Amniotic stem cell (primary cell): ENCODE results near the gene CHST9.
"Not testable (repeated sequence)": the region's sequence is repeated elsewhere in the genome, so short reads cannot be mapped to it uniquely, and the experiment has no call there.

ENCODE experiments used
- DNase-seq: peaks from one replicate; lab custom pipeline; 2025; lab: John Stamatoyannopoulos, UW

Gene CHST9

DNA sequence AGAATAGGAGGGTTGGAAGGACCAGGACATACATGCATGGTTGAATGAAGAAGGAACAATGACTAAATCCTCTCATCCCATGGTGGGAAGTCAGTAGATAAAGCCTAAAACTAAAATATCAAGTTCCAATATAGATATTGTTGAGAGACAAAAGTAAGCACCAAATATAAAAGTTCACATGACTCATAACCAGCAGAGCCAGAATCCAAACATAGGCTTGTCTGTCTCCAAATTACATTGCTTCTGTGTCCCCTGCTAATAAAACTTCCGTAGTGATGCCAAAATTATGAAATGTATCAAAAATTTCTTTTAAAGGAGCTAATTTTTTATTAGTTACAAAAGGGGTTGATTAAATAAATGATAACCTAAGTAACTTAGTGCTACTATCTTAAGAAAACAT lies 19.7 kb downstream of the CHST9 start:
- DNase-seq: no peak

GRCh38 chr18:27164905-27165304 lies 20.2 kb downstream of the CHST9 start:
- no peak for DNase-seq

DNA sequence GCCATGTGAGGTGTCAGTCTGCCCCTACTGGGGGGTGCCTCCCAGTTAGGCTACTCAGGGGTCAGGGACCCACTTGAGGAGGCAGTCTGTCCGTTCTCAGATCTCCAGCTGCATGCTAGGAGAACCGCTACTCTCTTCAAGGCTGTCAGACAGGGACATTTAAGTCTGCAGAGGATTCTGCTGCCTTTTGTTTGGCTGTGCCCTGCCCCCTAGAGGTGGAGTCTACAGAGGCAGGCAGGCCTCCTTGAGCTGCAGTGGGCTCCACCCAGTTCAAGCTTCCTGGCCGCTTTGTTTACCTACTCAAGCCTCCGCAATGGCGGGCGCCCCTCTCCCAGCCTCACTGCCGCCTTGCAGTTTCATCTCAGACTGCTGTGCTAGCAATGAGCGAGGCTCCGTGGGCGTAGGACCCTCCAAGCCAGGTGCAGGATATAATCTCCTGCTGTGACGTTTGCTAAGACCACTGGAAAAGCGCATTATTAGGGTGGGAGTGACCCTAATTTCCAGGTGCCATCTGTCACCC lies 21.9 kb downstream of the CHST9 start:
- DNase-seq: not testable (repeated sequence)

GRCh38 chr18:27149240-27149639 lies 35.9 kb downstream of the CHST9 start:
- not testable (repeated sequence) for DNase-seq

DNA sequence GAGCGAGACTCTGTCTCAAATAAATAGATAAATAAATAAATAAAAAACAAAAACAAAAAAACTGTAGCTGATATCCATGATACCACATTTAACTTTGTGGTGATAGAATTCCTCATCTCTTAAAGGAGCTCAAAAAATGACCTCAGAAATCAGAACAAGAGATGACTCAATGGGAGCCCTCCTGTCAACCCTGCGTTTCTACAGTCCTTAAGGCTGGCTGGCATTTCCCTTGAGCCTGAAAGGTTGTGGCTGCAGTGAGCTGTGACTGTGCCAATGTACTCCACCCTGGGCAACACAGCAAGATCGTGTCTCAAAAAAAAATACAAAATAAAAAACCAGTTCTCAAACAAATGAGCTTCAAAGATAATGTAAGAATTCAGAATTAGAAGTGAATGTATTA lies 40.4 kb downstream of the CHST9 start:
- no peak for DNase-seq

DNA sequence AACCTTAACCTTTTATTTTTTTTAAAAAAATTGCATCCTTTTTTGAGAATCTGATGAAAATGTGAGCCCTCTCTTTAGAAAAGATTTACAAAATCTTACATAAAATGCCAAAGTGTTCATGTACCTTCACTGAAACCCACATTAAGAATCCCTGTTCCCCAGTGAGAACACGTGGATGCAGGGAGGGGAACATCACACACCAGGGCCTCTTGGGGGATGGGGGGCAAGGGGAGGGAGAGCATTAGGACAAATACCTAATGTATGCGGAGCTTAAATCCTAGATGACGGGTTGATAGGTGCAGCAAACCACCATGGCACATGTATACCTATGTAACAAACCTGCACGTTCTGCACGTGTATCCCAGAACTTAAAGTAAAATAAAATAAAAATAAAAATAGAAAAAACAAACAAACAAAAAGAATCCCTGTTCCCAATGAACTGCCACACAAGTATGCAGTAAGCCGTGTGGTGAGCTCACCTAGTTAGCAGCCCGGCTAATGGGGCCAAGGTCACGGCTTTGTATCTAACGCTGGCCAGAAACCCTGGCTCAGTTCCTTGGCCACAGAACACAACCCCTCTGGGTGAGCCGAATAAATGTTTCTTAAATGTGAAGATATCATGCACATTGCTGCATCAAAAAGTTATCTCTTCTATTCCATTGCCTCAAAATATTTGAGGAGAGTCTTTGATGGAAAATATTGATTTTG lies 41.4 kb downstream of the CHST9 start:
- DNase-seq: no peak

DNA sequence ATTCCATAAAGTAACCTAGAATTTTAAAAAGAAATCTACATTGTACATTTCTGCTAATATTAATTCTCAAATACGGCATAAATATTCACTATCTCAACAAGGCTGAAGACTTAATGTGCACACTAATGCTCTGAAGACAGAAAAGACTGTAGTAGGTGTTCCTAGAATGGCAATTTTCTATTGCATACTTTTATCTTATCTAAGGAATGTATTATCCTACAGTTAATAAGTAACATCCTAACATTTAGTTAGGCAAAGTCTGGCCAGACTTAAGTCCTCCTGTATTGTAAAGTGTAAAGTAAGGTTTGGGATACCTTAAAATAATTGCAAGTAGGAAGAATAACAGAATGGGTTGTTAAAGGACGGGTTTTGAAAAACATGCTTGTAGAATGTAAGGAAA lies 42.2 kb downstream of the CHST9 start:
- DNase-seq: no peak

DNA sequence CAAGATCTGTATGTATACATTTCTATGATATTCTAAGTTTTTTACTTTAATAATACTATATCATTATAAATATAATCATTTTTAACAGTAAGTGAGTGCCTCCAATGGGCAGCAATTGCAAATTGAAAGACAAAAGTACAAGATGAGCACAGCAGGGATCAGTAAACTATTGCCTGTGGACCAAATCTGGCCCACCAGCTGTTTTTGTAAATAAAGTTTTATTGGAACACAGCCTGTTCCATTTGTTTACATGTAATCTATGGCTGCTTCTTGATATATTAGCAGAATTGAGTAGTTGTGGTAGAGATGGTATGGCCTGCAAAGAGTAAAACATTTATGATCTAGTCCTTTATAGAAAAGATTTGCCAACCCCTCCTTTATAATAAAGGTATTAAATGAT lies 43.2 kb downstream of the CHST9 start:
- DNase-seq: no peak

GRCh38 chr18:27138079-27138478 lies 47.0 kb downstream of the CHST9 start:
- DNase-seq: no peak

DNA sequence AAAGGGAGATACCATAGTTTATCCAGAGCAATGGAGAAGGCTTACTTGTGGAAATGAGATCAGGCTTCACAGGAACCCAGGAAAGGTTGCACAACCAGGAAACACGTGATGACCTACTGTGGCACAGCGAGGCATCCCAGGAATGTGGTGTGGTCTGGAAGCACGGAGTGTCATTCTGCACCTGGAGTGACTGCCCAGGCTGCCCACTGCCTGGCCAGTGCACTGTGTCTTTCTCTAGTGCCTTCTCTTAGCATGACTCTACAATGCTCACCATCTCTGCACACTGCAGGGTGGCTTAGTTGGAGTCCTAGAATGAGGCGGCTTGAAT lies 48.9 kb downstream of the CHST9 start:
- no peak for DNase-seq

GRCh38 chr18:27135504-27136207 lies 49.5 kb downstream of the CHST9 start:
- no peak for DNase-seq

DNA sequence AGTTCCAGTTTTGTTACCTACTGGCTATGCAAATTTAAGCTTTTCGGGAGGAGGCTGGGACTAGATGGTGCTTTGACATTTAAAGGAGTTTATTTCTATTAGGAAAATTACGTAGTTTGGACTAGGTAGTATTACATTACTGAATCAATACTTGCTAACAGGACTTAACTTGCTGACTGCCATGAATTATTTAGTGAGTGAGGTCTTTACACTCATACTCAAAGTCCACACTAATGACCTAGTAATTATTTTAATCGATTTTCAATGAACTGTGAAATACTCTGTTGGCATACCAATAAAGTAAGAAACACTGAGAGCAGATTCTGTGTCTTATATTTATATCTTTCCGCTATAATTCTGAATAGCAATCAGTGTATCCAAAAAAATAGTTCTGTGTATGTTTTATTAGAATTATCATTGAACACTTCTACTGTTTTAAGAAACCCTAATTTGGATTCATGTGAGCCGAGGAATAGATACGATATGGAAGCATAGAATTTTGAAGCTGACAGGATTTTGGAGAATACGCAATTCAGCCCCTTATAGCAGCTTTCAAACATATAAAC lies 55.0 kb downstream of the CHST9 start:
- no peak for DNase-seq

GRCh38 chr18:27124196-27124595 lies 60.9 kb downstream of the CHST9 start:
- no peak for DNase-seq

DNA sequence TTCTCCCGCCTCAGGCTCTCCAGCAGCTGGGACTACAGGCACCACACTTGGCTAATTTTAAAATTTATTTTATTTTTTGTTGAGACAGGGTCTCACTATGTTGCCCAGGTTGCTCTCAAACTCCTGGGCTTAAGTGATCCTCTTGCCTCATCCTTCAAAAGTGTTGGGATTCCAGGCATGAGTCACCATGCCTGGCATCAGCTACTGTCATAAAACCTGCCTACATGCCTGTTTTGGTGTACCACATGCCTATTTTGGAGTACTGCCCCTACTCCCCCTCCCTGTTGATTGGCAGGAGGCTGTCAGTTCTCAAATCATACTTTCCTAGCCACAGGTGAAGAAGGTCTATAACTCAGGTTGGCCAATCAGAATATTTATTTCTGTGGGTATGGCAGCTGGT lies 64.0 kb downstream of the CHST9 start:
- no peak for DNase-seq

GRCh38 chr18:27120246-27120645 lies 64.9 kb downstream of the CHST9 start:
- no peak for DNase-seq

- DNase-seq: no peak
Observed at GRCh38 chr18:27118973-27119372, 66.1 kb downstream of the CHST9 start.

- no peak for DNase-seq
Observed at GRCh38 chr18:27114842-27115241, 70.3 kb downstream of the CHST9 start.

DNA sequence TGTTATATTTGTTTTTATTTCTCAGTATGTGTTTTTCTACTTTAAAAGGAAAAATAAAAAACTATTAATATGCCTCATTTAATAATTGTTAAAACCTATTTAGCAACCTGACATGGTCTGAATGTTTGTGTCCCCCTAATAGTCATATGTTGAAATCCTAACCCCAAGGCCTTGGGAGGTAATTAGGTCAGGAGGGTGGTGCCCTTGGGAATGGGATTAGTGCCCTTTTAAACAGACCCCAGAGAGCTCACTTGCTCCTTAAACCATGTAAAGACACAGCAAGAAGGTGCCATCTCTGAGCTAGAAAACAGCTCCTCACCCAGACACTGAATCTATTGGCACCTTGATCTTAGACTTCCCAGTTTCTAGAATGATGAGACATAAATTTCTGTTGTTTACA lies 71.8 kb downstream of the CHST9 start:
- no peak for DNase-seq

- no peak for DNase-seq
Observed at GRCh38 chr18:27110319-27110718, 74.8 kb downstream of the CHST9 start.

DNA sequence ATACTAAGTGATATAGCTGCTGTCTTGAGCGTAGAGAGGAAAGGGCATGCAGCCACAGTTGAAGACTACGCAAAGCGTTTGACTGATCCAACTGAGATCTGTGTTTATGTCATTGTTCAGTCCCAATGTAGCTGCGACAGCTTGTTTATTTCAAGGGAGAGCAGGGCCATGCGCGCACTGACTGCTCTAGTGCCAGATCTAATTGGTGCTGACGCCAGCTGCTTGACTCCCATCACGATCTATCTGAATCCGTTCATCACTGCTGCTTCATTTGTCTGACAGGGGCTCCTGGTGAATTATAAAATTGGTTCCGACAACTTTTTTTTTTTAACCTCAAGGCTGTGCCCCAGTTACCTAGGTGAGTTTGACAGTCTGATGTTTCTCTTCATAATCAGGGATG lies 75.7 kb downstream of the CHST9 start:
- no peak for DNase-seq

- no peak for DNase-seq
Observed at GRCh38 chr18:27108842-27109241, 76.3 kb downstream of the CHST9 start.

DNA sequence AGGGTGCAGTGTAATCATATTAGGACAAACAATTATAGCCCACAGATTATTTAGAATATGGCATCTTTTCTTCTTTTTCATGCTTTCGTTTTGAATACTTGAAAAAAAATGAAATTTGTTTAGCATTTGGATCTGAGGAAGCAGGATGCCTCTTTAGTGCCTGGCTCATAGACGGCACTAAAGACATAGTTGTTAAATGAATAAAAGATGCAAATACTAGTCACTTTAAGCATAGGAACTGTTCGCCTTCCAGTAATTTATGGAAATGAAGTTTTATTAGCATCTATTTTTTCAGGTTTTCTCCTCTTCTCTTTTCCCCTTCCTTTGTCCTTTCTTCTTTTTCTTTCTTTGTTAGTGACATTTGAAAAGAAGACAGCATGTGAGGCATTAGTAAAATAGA lies 80.4 kb downstream of the CHST9 start:
- no peak for DNase-seq

DNA sequence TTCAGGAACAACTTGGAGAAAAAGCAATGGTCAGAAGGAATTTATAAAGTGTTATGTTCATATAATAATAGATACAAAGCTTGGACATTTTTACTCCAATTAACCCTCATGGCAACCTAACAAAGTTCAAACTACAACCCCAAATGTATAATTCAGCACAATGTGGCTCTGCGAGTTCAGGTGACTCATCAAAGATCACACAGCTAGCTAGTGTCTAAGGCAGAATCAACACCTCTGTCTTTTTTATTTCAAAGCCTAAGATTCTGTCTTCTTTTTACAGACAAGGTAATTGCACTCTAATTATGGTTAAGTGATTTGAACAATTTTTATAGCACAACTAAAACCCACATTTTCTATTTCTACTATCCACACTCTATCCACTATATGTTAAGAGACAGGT lies 90.5 kb downstream of the CHST9 start:
- DNase-seq: no peak
